GM12891 (cell line): Measurements from ENCODE around the gene SZT2.
"Not testable (repeated sequence)": the region's sequence is repeated elsewhere in the genome, so short reads cannot be mapped to it uniquely, and the experiment has no call there.

Source experiments
- DNase-seq: peaks from one replicate; pipeline ENCODE4 v3.0.0; 2011; ENCODE audit warnings: low spot score; ENCODE audit not compliant: insufficient read length
- FAIRE-seq: peaks from 2 replicates; lab custom pipeline; 2011; peaks lifted over from hg19 to GRCh38; lab: Jason Lieb, UNC
- PAX5 ChIP-seq: IDR thresholded peaks from 2 replicates; pipeline ENCODE4 v1.6.1; 2011; ENCODE audit warnings: low read length, moderate library complexity, mild to moderate bottlenecking; ENCODE audit not compliant: insufficient read depth, severe bottlenecking
- POLR2A ChIP-seq: IDR thresholded peaks from 2 replicates; pipeline ENCODE4 v1.6.1; 2011; ENCODE audit warnings: low read depth, low read length, control low read depth
- POLR2AphosphoS5 ChIP-seq: IDR thresholded peaks from 2 replicates; pipeline ENCODE4 v1.6.1; 2011; ENCODE audit warnings: low read depth, low read length, control low read depth
- POU2F2 ChIP-seq: IDR thresholded peaks from 2 replicates; pipeline ENCODE4 v1.6.1; 2011; ENCODE audit warnings: low read depth, mild to moderate bottlenecking, control low read depth, low read length, moderate library complexity
- SPI1 ChIP-seq: IDR thresholded peaks from 2 replicates; pipeline ENCODE4 v1.6.1; 2011; ENCODE audit warnings: low read depth, low read length, control low read depth
- TAF1 ChIP-seq: IDR thresholded peaks from 2 replicates; pipeline ENCODE4 v1.6.1; 2011; ENCODE audit warnings: low read depth, low read length, control low read depth

Gene SZT2

DNA sequence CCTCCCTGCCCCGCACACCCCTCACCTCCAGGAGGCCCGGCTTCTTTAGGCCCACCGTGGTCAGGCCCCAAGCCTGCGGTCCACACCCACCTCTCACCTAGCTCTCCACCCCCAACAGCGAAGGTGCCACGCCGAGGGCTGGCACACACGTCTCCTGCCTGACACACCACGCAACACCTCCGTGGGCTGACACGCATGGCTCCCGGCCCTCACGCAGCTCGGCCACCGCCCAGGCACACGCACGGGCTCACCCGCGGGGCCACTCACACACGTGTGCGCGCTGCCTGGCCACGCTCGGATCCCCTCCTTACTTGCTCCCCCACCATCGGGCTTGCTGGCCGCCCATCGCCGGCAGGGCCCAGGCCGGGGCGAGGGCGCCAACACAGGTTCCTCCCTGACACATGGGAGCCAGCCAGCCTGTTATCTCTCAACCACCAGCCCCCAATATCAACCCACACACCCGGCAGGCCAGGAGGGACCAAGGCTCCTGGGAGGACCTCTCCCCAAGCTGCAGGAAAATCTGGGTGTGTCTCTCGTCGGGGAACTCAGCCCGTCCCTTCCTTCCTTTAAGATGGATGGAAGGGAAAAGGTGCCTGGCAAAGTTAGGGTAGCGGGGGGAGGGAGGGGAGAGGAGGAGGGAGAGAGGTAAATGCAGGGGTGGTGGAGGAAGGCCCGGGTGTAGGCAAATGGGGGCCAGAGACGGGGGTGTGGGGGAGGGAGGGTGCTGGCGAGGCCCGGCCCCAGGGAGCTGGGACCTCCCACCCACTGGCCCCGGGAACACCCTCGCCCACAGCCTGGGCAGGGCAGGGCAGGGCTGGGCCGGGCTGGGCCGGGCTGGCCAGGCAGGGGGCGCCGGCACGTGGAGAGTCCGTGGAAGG lies 22.4 kb upstream of the SZT2 start:
- peak; percentile 82 for FAIRE-seq
- TF ChIP-seq SPI1 (no peak), POLR2A (0 out of 2 replicates have a peak, but pooled peaks have one; percentile 19)
- DNase-seq: peak; percentile 76

GRCh38 chr1:43367904-43368645 lies 21.6 kb upstream of the SZT2 start, which contains the start of gene ELOVL1:
TSS of gene ELOVL1 (minus strand) at chr1:43368011. CDS start at chr1:43365609, 2,402 bp downstream.
- peak; percentile 98 for DNase-seq
- TF ChIP-seq POLR2AphosphoS5: peak; percentile 92
- peak; percentile 69 for TF ChIP-seq POU2F2
- peak; percentile 86 for TF ChIP-seq POLR2A
- peak; percentile 71; the same call in 1 of the 2 replicates for TF ChIP-seq TAF1
- TF ChIP-seq PAX5: no peak
- TF ChIP-seq SPI1: peak; percentile 91
- FAIRE-seq: peak; percentile 92

DNA sequence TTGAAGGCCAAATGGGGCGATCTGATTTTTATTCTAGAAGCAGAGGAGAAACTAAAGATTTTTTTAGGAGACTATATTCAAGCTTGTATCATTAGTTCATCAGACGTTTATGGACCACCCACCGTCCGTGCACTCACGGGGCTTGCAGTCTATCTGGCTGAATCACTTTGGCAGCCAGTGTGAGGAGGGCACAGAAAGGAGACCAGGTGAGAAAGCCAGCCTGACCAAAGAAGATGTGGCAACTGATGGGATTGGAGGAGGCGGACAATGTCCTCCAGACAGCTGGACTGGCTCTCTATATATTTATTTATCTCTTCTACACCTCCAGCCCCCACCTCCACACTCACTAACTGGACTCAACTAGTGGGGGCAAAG lies 21.1 kb upstream of the SZT2 start:
- no peak for DNase-seq
- peak; percentile 35 for FAIRE-seq
- TF ChIP-seq POLR2A (no peak), SPI1 (no peak), PAX5 (no peak), TAF1 (no peak), POLR2AphosphoS5 (no peak), POU2F2 (no peak)

GRCh38 chr1:43369779-43370178 lies 19.9 kb upstream of the SZT2 start:
- not testable (repeated sequence) for DNase-seq, FAIRE-seq

- FAIRE-seq (no peak), DNase-seq (no peak)
- TF ChIP-seq POLR2A (no peak), POLR2AphosphoS5 (no peak), POU2F2 (no peak), TAF1 (no peak), PAX5 (no peak), SPI1 (no peak)
Observed at GRCh38 chr1:43370564-43370963, 19.1 kb upstream of the SZT2 start.

DNA sequence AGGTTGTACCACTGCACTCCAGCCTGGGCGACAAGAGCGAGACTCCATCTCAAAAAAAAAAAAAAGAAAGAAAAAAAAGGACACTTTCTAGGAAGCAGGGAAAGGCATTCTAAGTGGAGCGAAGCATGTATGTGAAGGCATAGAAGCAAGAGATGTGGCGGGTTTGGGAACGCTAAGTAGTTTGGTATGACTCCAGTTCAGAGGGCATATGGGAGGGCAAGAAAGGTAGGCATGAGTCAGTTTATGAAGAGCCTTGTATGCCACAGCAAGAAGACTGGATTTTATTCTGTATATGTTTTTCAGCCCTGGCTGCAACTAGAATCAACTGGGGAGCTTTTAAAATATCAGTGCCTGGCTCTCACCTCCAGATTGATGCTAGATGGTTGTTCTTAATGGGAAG lies 17.5 kb upstream of the SZT2 start:
- FAIRE-seq: no peak
- no peak for DNase-seq
- TF ChIP-seq PAX5 (no peak), POU2F2 (no peak), POLR2A (no peak), POLR2AphosphoS5 (no peak), SPI1 (no peak), TAF1 (no peak)

GRCh38 chr1:43373066-43373940 lies 16.4 kb upstream of the SZT2 start:
- TF ChIP-seq POLR2AphosphoS5: no peak
- no peak for TF ChIP-seq SPI1
- TF ChIP-seq POU2F2: no peak
- TF ChIP-seq POLR2A: no peak
- TF ChIP-seq PAX5: no peak
- TF ChIP-seq TAF1: no peak
- DNase-seq (no peak), FAIRE-seq (no peak)

- TF ChIP-seq PAX5 (no peak), POLR2A (no peak), TAF1 (no peak), SPI1 (no peak), POLR2AphosphoS5 (no peak), POU2F2 (no peak)
- FAIRE-seq: no peak
- no peak for DNase-seq
Observed at GRCh38 chr1:43376723-43377235, 12.9 kb upstream of the SZT2 start.
